Left ventricle myocardium superior (tissue), 1 donor: ENCODE measurements around the gene CPT1C. TPM values are rescaled to one million over a fixed set of nuclear protein-coding genes. Genes with fewer than 3 reads are reported as not detected.

ENCODE experiments used
- ATAC-seq: fragments of 200-7000 bp; cut with Tn5 transposase; one replicate; pipeline ENCODE4 v1.9.1; 2020; ENCODE audit warnings: mild to moderate bottlenecking, moderate library complexity
- DNase-seq: peaks from one replicate; pipeline ENCODE4 v3.0.0-alpha.2; 2020
- intact Hi-C: fragments of 100-400 bp; cut with micrococcal nuclease; formaldehyde crosslinking; loops from one replicate; pipeline ENCODE4 v1.11.0; 2022
- total RNA-seq: library from RNA; stranded (reverse); fragmentation: NEBNext Ultra II Directional; extraction: Animal tissue kit (Norgen Biotek cat#: 25700); gene quantifications from one replicate; pipeline ENCODE4 v1.2.1, GENCODE V29; 2021
- donor health status: DM: no; HTN: yes; CAD: no; lungs with severe emphysema.

The CPT1C gene
- total RNA-seq, 1 donor from 2014 or later: 3.1 TPM

GRCh38 chr19:49658566-49659442 is 32.1 kb upstream of the CPT1C start:
- ATAC-seq: no peak
- DNase-seq: no peak
- intact Hi-C loops: no loop called here

- no peak for ATAC-seq
- intact Hi-C loops: no loop called here
- no peak for DNase-seq
Measured at GRCh38 chr19:49660338-49660961, 30.5 kb upstream of the CPT1C start.

- intact Hi-C loops: no loop called here
- no peak for ATAC-seq
- no peak for DNase-seq
Measured at GRCh38 chr19:49662011-49662410, 28.9 kb upstream of the CPT1C start.

- ATAC-seq: no peak
- no peak for DNase-seq
- intact Hi-C loops: no loop called here
Measured at GRCh38 chr19:49663224-49663623, 27.7 kb upstream of the CPT1C start.

GRCh38 chr19:49664171-49665035 is 26.5 kb upstream of the CPT1C start:
- peak; percentile 93 for DNase-seq
- intact Hi-C loops: no loop called here
- ATAC-seq: peak; percentile 84

GRCh38 chr19:49665036-49665350 is 25.9 kb upstream of the CPT1C start:
- intact Hi-C loops: no loop called here
- ATAC-seq (no peak), DNase-seq (no peak)

GRCh38 chr19:49665351-49666119 is 25.4 kb upstream of the CPT1C start, which contains the start of the genes BCL2L12 and IRF3:
BCL2L12 (plus strand) TSS chr19:49665933; CDS start chr19:49666693, 760 bp downstream.
IRF3 (minus strand) TSS chr19:49665857; CDS start chr19:49664838, 1,019 bp downstream.
- peak; percentile 91 for ATAC-seq
- intact Hi-C loops: no loop called here
- DNase-seq: peak; percentile 98

- ATAC-seq: no peak
- intact Hi-C loops: no loop called here
- DNase-seq: no peak
Measured at GRCh38 chr19:49666120-49666444, 24.8 kb upstream of the CPT1C start.

GRCh38 chr19:49667473-49667872 is 23.4 kb upstream of the CPT1C start:
- ATAC-seq: no peak
- intact Hi-C loops: no loop called here
- no peak for DNase-seq

- ATAC-seq (no peak), DNase-seq (no peak)
- intact Hi-C loops: no loop called here
Measured at GRCh38 chr19:49669516-49669915, 21.4 kb upstream of the CPT1C start.

GRCh38 chr19:49672131-49672919 is 18.6 kb upstream of the CPT1C start:
- intact Hi-C loops: no loop called here

GRCh38 chr19:49676136-49676783 is 14.7 kb upstream of the CPT1C start:
- peak; percentile 54 for ATAC-seq
- peak; percentile 84 for DNase-seq
- intact Hi-C loops: no loop called here

More at GRCh38 chr19:49672131-49672919, 18.6 kb upstream of the CPT1C start:
- DNase-seq (peak; percentile 85), ATAC-seq (no peak)

- ATAC-seq (peak; percentile 85), DNase-seq (peak; percentile 100)
- intact Hi-C loops: no loop called here
Measured at GRCh38 chr19:49676784-49677230, 14.1 kb upstream of the CPT1C start.

- ATAC-seq (peak; percentile 3), DNase-seq (peak; percentile 67)
- intact Hi-C loops: no loop called here
Measured at GRCh38 chr19:49677231-49677900, 13.6 kb upstream of the CPT1C start, which contains the start of gene PRMT1. PRMT1 (plus strand) TSS chr19:49677271; CDS start chr19:49677281, 10 bp downstream.

GRCh38 chr19:49677901-49678674 is 12.8 kb upstream of the CPT1C start:
- no peak for ATAC-seq
- DNase-seq: peak; percentile 83
- intact Hi-C loops: no loop called here
